COR-L47 (cell line): ENCODE results near the gene LILRB4.
"Not testable (repeated sequence)": the region's sequence is repeated elsewhere in the genome, so short reads cannot be mapped to it uniquely, and the experiment has no call there.

Source experiments
- DNase-seq: peaks from one replicate; lab custom pipeline; 2025; lab: John Stamatoyannopoulos, UW

The LILRB4 gene

DNA sequence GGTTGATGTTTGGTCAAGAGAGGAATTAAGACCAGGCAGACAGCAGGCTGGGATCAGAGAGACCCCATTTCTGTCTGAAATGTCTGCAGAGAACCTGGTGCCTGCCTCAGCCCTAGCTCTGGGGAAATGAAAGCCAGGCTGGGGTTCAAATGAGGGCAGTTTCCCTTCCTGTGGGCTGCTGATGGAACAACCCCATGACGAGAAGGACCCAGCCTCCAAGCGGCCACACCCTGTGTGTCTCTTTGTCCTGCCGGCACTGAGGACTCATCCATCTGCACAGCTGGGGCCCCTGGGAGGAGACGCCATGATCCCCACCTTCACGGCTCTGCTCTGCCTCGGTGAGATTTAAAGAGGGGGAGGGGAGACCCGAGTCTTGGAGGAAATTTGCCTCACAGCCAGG is at the start of gene LILRB4:
Gene LILRB4 (plus strand): TSS at position 256 of the 400 bp plus-strand sequence. CDS start 49 bp downstream, at position 305.
- DNase-seq: no peak

DNA sequence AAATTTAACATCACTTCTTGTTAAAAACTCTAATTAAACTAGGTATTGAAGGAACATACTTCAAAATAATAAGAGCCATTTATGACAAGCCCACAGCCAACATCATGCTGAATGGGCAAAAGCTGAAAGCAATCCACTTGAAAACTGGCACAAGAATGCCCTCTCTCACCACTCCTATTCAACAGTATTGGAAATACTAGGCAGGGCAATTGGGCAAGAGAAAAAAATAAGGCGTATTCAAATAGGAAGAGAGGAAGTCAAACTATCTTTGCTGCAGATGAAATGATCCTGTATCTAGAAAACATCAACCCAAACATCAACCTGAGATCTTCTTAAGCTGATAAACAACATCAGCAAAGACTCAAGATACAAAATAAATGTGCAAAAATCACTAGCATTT is 48.1 kb upstream of the LILRB4 start:
- DNase-seq: no peak

DNA sequence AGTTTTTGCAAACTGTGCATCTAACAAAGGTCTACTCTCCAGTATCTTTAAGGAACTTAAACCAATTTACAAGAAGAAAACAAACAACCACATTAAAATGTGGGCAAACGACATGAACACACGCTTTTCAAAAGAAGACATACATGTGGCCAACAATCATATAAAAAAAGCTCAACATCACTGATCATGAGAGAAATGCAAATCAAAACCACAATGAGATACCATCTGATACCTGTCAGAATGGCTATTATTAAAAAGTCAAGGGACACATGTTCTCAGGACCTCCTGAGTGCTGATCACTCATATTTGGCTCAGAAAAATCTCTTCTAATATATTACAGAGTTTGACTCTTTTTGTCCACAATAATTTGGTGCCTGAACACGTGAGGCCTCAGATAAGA is 46.7 kb upstream of the LILRB4 start:
- no peak for DNase-seq

GRCh38 chr19:54616821-54617560 is 45.8 kb upstream of the LILRB4 start:
- no peak for DNase-seq

DNA sequence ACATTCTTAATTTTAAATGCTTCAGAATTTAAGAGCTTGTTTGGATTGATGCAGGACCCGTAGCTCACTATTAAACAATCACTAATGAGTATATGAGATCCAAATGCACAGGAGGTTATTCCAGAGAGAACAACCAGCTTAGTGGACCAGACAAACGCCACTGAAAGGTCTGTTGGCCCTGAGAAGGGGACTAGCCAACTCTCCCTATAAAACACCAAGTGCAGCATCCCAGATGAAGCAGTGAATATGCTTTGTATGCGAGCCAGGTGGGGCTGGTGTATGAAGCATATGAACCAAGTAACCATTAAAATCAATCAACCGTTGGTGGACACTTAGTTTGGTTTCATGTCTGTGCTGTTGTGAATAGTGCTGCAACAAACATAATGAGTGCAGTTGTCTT is 42.3 kb upstream of the LILRB4 start:
- no peak for DNase-seq

DNA sequence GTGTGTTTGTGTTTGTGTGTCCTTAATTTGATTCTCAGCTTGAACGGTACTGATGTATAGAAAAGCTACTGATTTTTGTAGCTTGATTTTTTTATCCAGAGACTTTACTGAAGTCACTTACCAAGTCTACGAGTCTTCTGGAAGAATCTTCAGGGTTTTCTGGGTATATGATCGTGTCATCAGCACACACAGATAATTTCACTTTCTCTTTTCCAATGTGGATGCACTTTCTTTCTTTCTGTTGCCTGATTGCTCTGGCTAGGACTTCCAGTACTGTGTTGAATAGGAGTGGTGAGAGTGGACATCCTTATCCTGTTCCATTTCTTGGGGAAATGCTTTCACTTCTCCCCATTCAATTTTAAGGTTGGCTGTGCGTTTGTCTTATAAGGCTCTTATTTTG is 40.4 kb upstream of the LILRB4 start:
- no peak for DNase-seq

DNA sequence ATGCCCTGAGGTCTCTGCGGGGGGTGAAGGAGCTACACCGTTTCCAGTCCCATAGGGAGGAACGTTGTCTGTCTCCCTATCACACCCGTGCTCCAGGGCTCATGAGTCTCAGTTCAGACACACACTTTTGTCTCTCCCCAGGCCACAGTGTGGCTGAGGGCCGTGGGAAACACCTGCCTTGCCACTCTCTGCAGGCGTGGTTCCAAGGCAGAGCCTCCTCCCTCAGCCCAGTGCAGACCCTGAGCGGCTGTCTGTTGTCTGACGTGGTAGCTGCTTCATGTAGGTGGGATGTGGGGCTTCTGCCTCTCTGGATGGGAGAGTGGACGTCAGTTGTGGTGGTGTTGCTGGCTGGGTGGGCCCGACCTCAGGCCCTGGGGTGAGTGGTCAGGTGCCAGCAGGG is 38.6 kb upstream of the LILRB4 start:
- not testable (repeated sequence) for DNase-seq

GRCh38 chr19:54624934-54625730 is 37.7 kb upstream of the LILRB4 start:
- not testable (repeated sequence) for DNase-seq

- no peak for DNase-seq
Observed at GRCh38 chr19:54626757-54627156, 36.0 kb upstream of the LILRB4 start.

GRCh38 chr19:54627912-54628311 is 34.9 kb upstream of the LILRB4 start:
- not testable (repeated sequence) for DNase-seq

DNA sequence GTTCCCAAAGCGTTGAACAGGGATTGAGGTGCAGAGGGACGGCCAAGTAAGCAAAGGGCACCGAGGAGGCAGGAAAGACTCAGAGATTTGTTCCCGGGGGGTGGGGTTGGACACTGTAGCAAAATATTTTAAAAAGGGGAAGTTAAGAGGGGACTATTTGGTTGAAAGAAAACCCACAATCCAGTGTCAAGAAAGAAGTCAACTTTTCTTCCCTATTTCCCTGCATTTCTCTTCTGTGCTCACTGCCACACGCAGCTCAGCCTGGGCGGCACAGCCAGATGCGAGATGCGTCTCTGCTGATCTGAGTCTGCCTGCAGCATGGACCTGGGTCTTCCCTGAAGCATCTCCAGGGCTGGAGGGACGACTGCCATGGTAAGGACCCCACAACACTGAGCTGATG is 32.5 kb upstream of the LILRB4 start, which contains the start of gene LILRB1:
Gene LILRB1 (plus strand): TSS at position 223 of the 400 bp plus-strand sequence. CDS start 590 bp downstream, outside the sequence.
- not testable (repeated sequence) for DNase-seq

- DNase-seq: no peak
Observed at GRCh38 chr19:54630782-54631181, 32.0 kb upstream of the LILRB4 start.

DNA sequence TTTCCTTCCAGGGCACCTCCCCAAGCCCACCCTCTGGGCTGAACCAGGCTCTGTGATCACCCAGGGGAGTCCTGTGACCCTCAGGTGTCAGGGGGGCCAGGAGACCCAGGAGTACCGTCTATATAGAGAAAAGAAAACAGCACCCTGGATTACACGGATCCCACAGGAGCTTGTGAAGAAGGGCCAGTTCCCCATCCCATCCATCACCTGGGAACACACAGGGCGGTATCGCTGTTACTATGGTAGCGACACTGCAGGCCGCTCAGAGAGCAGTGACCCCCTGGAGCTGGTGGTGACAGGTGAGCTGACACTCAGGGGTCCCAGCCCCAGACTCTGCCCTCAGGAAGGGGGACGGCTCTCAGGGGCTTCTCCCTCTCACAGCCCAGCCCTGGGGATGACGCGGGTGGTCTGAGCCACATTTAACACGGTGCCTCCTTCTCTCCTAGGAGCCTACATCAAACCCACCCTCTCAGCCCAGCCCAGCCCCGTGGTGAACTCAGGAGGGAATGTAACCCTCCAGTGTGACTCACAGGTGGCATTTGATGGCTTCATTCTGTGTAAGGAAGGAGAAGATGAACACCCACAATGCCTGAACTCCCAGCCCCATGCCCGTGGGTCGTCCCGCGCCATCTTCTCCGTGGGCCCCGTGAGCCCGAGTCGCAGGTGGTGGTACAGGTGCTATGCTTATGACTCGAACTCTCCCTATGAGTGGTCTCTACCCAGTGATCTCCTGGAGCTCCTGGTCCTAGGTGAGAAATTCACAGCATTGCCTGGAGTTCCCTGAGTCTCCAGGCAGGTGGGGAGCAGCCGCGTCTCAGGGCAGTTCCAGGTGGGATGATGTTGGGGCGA is 31.1 kb upstream of the LILRB4 start:
- DNase-seq: not testable (repeated sequence)

DNA sequence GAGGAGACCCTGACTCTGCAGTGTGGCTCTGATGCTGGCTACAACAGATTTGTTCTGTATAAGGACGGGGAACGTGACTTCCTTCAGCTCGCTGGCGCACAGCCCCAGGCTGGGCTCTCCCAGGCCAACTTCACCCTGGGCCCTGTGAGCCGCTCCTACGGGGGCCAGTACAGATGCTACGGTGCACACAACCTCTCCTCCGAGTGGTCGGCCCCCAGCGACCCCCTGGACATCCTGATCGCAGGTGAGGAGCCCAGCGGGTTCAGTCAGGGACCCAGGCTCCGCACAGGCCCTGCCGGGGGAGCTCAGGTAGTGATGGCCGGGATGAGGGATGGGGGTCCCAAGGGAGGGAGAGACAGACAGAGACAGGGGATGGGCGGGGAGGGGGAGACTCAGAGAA is 30.3 kb upstream of the LILRB4 start:
- not testable (repeated sequence) for DNase-seq

- DNase-seq: no peak
Observed at GRCh38 chr19:54633401-54633800, 29.4 kb upstream of the LILRB4 start.

DNA sequence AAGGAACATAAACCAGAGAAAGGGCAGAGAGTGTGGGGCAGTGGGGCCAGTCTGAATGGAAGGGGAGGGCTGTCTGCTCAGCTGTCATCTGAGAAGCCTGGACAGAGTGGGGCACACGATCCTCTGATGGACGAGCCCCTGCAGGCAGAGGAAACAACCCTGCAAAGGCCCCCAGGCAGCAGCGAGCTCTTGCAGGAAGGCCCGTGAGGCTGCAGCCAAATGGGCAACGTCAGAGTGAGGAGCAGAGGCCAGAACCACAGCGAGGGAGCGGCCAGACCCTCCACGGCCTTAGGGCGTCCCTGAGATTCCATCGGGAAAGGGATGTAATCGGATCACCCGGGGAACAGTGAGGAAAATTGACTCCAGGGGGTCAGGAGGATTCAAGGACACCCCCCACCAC is 26.7 kb upstream of the LILRB4 start:
- DNase-seq: not testable (repeated sequence)

- no peak for DNase-seq
Observed at GRCh38 chr19:54638683-54639082, 24.1 kb upstream of the LILRB4 start.

- not testable (repeated sequence) for DNase-seq
Observed at GRCh38 chr19:54642953-54643352, 19.8 kb upstream of the LILRB4 start.

DNA sequence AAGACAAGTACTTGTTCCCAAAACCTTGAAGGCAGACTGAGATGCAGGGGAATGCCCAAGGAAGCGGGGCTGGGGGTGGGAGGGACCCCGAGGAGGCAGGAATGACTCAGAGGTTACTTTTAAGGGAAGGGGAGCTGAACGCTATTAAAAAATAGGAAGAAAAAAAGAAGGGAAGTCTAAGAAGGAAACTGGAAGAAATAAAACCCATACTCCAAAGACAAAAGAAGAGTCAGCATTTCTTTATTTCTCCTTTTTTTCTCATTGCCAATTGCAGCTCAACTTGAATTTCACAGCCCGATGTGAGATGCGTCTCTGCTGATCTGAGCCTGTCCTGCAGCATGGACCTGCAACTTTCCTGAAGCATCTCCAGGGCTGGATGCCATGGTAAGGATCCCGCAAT is 19.2 kb upstream of the LILRB4 start:
- not testable (repeated sequence) for DNase-seq

GRCh38 chr19:54644056-54644455 is 18.7 kb upstream of the LILRB4 start:
- DNase-seq: no peak

DNA sequence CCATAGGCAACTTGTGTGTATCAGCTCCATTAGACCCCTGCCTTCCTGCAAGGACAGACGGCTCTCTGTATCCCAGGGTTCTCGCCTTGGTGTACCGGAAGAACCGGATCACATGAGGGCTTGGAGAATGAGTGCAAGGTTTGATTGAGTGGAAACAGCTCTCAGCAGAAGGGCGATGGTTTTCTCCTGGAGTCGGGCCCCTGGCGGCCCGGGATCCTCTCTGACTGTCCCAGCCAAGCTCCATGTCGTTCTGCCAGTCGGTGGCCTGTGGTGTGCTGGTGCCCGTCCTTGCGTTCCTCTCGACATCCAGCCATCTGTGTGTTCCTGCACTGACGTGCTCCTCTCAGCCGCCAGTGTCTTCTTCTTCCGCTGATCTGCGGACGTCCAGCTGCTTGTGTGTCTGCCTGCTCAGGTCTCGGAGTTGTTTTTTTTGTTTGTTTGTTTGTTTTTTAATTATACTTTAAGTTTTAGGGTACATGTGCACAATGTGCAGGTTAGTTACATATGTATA is 16.4 kb upstream of the LILRB4 start:
- no peak for DNase-seq

DNA sequence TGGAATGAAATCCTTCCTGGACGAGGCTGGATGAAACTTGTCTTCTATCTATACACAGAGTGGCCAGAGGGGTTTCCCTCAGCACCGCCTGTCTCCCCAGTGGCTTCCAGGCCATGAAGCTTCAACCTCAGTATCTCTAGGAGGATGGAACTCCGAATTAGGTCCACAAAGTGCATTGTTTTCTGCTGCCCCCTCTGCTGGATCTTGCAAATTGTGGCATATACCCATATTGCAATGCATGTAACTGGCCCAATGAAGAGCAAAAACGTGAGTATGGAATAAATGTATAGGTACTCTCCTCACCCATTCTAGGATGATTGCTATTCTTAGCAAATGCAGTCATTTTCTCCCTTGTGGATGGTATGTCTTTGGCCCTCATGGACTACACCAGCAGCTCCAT is 14.7 kb upstream of the LILRB4 start:
- no peak for DNase-seq
